HEK293 (cell line): ENCODE data around the gene NFKBIZ.

Source experiments
- CTCF ChIP-seq: fragments of 450-650 bp; formaldehyde crosslinking; IDR thresholded peaks from 2 replicates; pipeline ENCODE4 v1.5.1; 2016; ENCODE audit warnings: missing biosample characterization, missing genetic modification characterization
- PRDM4 ChIP-seq: fragments of 450-650 bp; formaldehyde crosslinking; IDR thresholded peaks from 2 replicates; pipeline ENCODE4 v1.5.1; 2017; ENCODE audit warnings: missing biosample characterization, missing genetic modification characterization
- ZNF133 ChIP-seq: fragments of 450-650 bp; formaldehyde crosslinking; IDR thresholded peaks from 2 replicates; pipeline ENCODE4 v1.5.1; 2016; ENCODE audit warnings: missing biosample characterization, missing genetic modification characterization
- ZNF138 ChIP-seq: fragments of 450-650 bp; formaldehyde crosslinking; IDR thresholded peaks from 2 replicates; pipeline ENCODE4 v1.5.1; 2016; ENCODE audit warnings: missing biosample characterization, missing genetic modification characterization, borderline replicate concordance
- ZNF239 ChIP-seq: fragments of 450-650 bp; formaldehyde crosslinking; IDR thresholded peaks from 2 replicates; pipeline ENCODE4 v1.5.1; 2016; ENCODE audit warnings: missing biosample characterization, missing genetic modification characterization
- ZNF561 ChIP-seq: fragments of 450-650 bp; IDR thresholded peaks from 2 replicates; pipeline ENCODE4 v1.5.1; 2018; ENCODE audit warnings: missing biosample characterization, missing genetic modification characterization, borderline replicate concordance
- ZNF76 ChIP-seq: fragments of 450-650 bp; formaldehyde crosslinking; IDR thresholded peaks from 2 replicates; pipeline ENCODE4; 2016; ENCODE audit warnings: low read depth, missing biosample characterization, missing genetic modification characterization, borderline replicate concordance
- ZSCAN18 ChIP-seq: fragments of 450-650 bp; formaldehyde crosslinking; IDR thresholded peaks from 2 replicates; pipeline ENCODE4 v1.5.1; 2016; ENCODE audit warnings: missing biosample characterization, missing genetic modification characterization

- TF ChIP-seq ZNF133, result no peak
- no peak for TF ChIP-seq ZNF76 (tag by site-specific recombination)
- no peak for TF ChIP-seq CTCF (tag by site-specific recombination)
- no peak for TF ChIP-seq ZNF561 (tag by site-specific recombination)
- no peak for TF ChIP-seq ZSCAN18
- TF ChIP-seq ZNF239 (tag by site-specific recombination), result no peak
- TF ChIP-seq ZNF138, result no peak
- TF ChIP-seq PRDM4, result no peak
Observed at GRCh38 chr3:101842245-101842934, 6.9 kb upstream of the NFKBIZ start.
